Adipose tissue (tissue), 3 donors: Measurements from ENCODE around the gene ARHGAP32. TPM values are rescaled to one million over a fixed set of nuclear protein-coding genes. Genes with fewer than 3 reads are reported as not detected.
"Not testable (repeated sequence)": the region's sequence is repeated elsewhere in the genome, so short reads cannot be mapped to it uniquely, and the experiment has no call there.

ENCODE experiments used
- H3K27ac ChIP-seq: one replicate; pipeline ENCODE4 v1.5.1; 2013; ENCODE audit warnings: low read depth, low read length
- WGBS, 3 donors: extraction: QIAGEN DNeasy Blood & Tissue Kit; methylation state at CpG; one replicate each; pipeline ENCODE4 v1.1.7; 2013; 5-methylcytosine and 5-hydroxymethylcytosine counted together
- polyA plus RNA-seq, 3 donors: library from polyadenylated mRNA; stranded (reverse); fragments of 200-250 nt; gene quantifications; one replicate each; pipeline ENCODE4 v1.2.3, GENCODE V29; 2013
- donor health status: healthy with polysubstance abuse.
- donor health status: Bipolar disorder and iron deficiency.
- donor health status: healthy.

Gene ARHGAP32
- polyA plus RNA-seq, 3 donors = 4.5 to 5.4 (median 4.9) TPM

- H3K27ac ChIP-seq = no peak overlapping the region
- WGBS, 3 donors = 60 to 80% (median 77%) methylated on average over 5 of the region's 5 CpGs
Measured at GRCh38 chr11:128929468-128929867, 262.7 kb downstream of the ARHGAP32 start.

GRCh38 chr11:128928400-128928799 is 263.7 kb downstream of the ARHGAP32 start:
- no peak overlapping the region for H3K27ac ChIP-seq
- WGBS, 3 donors = 56 to 72% (median 59%) methylated on average over 5 of the region's 5 CpGs

GRCh38 chr11:128927683-128928336 is 264.3 kb downstream of the ARHGAP32 start:
- no peak overlapping the region for H3K27ac ChIP-seq
- 62 to 86% (median 84%) methylated on average over 12 of the region's 12 CpGs for WGBS, 3 donors

- 68 to 76% (median 75%) methylated on average over 11 of the region's 11 CpGs for WGBS, 3 donors
- H3K27ac ChIP-seq = no peak overlapping the region
Measured at GRCh38 chr11:128927108-128927461, 265.0 kb downstream of the ARHGAP32 start.

GRCh38 chr11:128926437-128927107 is 265.6 kb downstream of the ARHGAP32 start:
- WGBS, 3 donors = 79 to 88% (median 88%) methylated on average over 17 of the region's 17 CpGs

GRCh38 chr11:128926000-128926399 is 266.1 kb downstream of the ARHGAP32 start:
- WGBS, 3 donors = 76 to 84% (median 83%) methylated on average over 3 of the region's 3 CpGs
- no peak overlapping the region for H3K27ac ChIP-seq

More at GRCh38 chr11:128926437-128927107, 265.6 kb downstream of the ARHGAP32 start:
- H3K27ac ChIP-seq = no peak overlapping the region

GRCh38 chr11:128925250-128925600 is 266.9 kb downstream of the ARHGAP32 start:
- H3K27ac ChIP-seq = no peak overlapping the region
- WGBS, 3 donors = 59 to 70% (median 70%) methylated on average over 2 of the region's 2 CpGs

GRCh38 chr11:128924510-128925249 is 267.4 kb downstream of the ARHGAP32 start:
- no peak overlapping the region for H3K27ac ChIP-seq
- WGBS, 3 donors = 64 to 83% (median 83%) methylated on average over 16 of the region's 16 CpGs

GRCh38 chr11:128924104-128924503 is 268.0 kb downstream of the ARHGAP32 start:
- WGBS, 3 donors = 80 to 83% (median 83%) methylated on average over 7 of the region's 7 CpGs

GRCh38 chr11:128921793-128922192 is 270.3 kb downstream of the ARHGAP32 start:
- WGBS, 3 donors = 75 to 91% (median 77%) methylated on average over 4 of the region's 4 CpGs
- H3K27ac ChIP-seq = no peak overlapping the region

More at GRCh38 chr11:128924104-128924503, 268.0 kb downstream of the ARHGAP32 start:
- H3K27ac ChIP-seq = no peak overlapping the region

GRCh38 chr11:128920666-128921065 is 271.5 kb downstream of the ARHGAP32 start:
- no peak overlapping the region for H3K27ac ChIP-seq
- 81 to 92% (median 91%) methylated on average over 15 of the region's 15 CpGs for WGBS, 3 donors

- not testable (repeated sequence) for H3K27ac ChIP-seq
- WGBS, 3 donors = 75 to 83% (median 81%) methylated on average over 7 of the region's 7 CpGs
Measured at GRCh38 chr11:128919635-128920034, 272.5 kb downstream of the ARHGAP32 start.

GRCh38 chr11:128919216-128919615 is 272.9 kb downstream of the ARHGAP32 start:
- 53 to 78% (median 65%) methylated on average over 5 of the region's 5 CpGs for WGBS, 3 donors
- no peak overlapping the region for H3K27ac ChIP-seq

- no peak overlapping the region for H3K27ac ChIP-seq
- 44 to 63% (median 62%) methylated on average over 5 of the region's 5 CpGs for WGBS, 3 donors
Measured at GRCh38 chr11:128917144-128917724, 274.9 kb downstream of the ARHGAP32 start.

GRCh38 chr11:128916681-128917080 is 275.4 kb downstream of the ARHGAP32 start:
- WGBS, 3 donors = 64 to 89% (median 73%) methylated on average over 2 of the region's 2 CpGs
- no peak overlapping the region for H3K27ac ChIP-seq

- WGBS, 3 donors = 67 to 86% (median 73%) methylated on average over 3 of the region's 3 CpGs
- no peak overlapping the region for H3K27ac ChIP-seq
Measured at GRCh38 chr11:128916037-128916572, 276.0 kb downstream of the ARHGAP32 start.

GRCh38 chr11:128915149-128915521 is 277.0 kb downstream of the ARHGAP32 start:
- no peak overlapping the region for H3K27ac ChIP-seq
- WGBS, 3 donors = 66 to 87% (median 71%) methylated on average over 6 of the region's 6 CpGs
